GM19025 (cell line): Measurements from ENCODE around the gene UBA7.
"Not testable (repeated sequence)": the region's sequence is repeated elsewhere in the genome, so short reads cannot be mapped to it uniquely, and the experiment has no call there.

Source experiments
- ATAC-seq: cut with Tn5 transposase; IDR thresholded peaks from one replicate; pipeline ENCODE4 v1.9.1; 2021; ENCODE audit warnings: mild to moderate bottlenecking, low read depth, moderate library complexity; ENCODE audit not compliant: unreplicated experiment

Gene UBA7

DNA sequence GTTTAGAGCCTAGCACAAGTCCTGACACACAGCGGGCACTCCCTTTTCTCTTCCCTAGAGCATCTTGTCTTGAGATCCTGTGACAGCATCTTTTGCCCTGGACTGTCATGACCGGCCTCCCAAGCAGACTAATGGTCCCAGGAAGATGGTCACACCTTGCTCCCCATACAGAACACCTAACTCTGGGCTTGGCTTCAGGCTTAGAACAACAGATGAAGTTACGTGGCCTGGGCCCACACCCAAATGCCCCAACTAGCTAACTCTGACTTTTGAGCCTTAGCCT lies 26.6 kb downstream of the UBA7 start:
- ATAC-seq: no peak

GRCh38 chr3:49786357-49787181 lies 27.2 kb downstream of the UBA7 start, which contains the start of gene IP6K1:
Gene IP6K1 (minus strand): TSS chr3:49786542. CDS start chr3:49748040, 38,502 bp downstream.
- peak; percentile 98 for ATAC-seq

DNA sequence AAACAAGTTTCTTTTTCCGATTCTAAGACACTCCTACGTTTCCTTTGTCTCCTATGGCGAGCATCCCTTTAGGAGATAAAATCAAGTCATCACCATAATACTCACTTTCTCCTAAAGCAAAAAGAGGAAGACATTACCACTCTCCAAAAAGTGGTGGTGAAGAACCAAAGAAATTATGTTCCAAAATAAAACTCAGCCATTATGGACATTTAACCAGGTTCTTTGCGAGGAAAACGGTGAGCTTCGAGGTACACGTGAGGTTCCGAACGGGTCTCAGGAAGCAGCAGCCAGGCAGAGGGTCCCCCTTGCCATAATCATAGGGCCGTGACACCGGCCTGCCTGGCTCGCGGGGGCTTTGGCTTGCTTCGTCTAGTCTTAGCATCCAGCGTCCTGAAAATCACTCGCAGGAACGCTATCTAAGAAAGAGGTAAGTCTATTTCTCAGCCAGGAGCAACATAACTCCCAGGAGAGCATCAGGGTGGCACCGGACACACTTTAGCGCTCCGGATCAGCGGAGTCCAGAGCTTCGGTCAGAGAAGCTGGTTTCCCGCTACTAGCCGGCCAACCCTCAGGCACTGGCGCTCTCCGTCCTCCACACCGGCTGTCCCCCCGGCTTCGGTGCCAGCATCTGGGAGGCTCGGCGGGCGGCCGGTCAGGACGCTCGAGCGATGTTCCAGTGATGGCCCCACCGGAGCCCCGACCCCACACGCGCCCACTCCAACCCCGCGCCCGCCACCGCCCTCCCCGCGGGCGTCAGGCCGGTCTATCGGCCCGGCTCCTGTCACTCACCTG lies 28.0 kb downstream of the UBA7 start:
- ATAC-seq: peak; percentile 33

- ATAC-seq: not testable (repeated sequence)
Measured at GRCh38 chr3:49782277-49782676, 31.5 kb downstream of the UBA7 start.

- ATAC-seq: no peak
Measured at GRCh38 chr3:49781415-49782199, 32.1 kb downstream of the UBA7 start.

GRCh38 chr3:49780975-49781365 lies 32.8 kb downstream of the UBA7 start:
- ATAC-seq: not testable (repeated sequence)

GRCh38 chr3:49780080-49780974 lies 33.4 kb downstream of the UBA7 start:
- ATAC-seq: no peak

- no peak for ATAC-seq
Measured at GRCh38 chr3:49779358-49780079, 34.2 kb downstream of the UBA7 start.

DNA sequence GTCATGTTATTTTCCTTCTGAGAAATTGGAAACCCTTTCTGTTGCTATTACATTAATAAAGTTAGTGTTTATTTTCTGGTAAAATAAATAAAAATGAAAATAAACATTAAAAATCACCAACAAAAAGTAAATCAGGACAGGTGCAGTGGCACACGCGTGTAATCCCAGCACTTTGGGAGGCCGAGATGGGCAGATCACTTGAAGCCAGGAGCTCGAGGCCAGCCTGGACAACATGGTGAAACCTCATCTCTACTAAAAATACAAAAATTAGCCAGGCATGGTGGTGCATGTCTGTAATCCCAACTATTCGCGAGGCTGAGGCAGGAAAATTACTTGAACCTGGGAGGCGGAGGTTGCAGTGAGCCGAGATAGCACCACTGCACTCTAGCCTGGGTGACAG lies 37.7 kb downstream of the UBA7 start:
- not testable (repeated sequence) for ATAC-seq

DNA sequence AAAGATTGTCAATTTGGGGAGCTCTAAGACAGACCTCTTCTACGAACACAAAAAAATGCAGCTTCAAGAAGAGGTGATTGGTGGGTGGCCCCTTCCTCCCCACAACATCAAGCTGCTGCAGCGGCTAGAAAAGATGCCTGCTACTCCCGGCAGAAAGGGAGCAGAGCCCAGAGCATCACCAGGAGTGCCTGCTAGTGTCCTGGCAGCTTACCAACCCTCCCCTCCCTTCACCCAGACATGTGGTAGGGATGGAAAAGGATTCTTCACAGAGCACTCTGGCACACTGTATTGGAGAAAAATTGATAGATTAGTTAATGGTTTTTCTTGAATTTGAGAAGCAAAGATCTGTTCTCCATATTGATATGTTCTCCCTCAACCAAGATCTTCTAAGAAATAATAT lies 38.2 kb downstream of the UBA7 start:
- ATAC-seq: no peak

- no peak for ATAC-seq
Measured at GRCh38 chr3:49772703-49773102, 41.0 kb downstream of the UBA7 start.

DNA sequence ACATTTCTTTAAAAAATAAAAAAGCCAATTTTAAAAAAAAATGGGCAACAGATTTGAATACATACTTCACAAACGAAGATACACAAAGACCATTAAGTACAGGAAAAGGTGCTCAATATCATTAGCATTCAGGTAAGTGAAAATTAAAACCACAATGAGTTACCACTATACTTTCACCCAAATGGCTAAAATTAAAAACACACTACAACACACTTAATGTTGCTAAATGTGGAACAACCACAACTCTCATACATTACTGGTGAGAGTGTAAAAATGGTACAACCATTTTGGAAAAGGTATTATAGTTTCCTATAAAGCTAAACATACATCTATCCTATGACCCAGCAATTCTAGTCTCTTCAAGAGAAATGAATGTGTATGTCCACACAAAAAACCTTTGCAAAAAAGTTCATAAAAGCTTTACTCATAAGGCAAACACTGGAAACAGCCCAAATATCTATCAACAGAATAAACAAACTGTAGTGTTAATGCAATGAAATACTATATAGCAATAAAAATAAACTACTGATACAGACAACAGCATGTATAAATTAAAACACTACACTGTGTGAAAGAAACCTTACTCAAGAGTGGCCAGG lies 42.3 kb downstream of the UBA7 start:
- no peak for ATAC-seq

GRCh38 chr3:49769926-49770325 lies 43.8 kb downstream of the UBA7 start:
- no peak for ATAC-seq

DNA sequence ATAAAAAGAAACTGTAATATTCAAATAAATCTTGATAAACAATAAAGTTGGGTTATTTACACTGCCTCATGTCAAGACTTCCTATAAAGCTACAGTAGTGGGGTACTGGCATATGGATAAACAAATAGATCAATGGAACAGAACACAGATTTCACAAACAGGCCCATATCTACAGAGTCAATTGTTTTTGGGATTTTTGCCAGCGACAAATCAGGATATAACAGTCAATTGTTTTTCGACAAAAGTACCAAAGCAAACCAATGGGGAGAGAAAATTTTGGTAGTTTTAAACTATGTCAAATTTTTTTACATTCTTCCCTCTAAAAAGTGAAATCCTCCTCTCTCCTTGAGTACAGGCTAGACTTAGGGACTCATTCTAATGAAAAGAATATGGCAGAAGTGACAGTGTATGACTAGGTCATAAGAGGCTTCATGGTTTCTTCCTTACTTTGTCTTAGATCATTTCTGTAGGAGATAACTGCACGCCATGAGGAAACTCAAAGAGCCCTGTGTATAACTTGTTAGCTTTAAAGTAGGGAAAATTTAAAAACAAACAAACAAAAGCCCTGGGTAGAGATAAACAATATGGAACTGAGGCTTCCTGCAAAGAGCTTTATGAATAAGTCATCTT lies 44.4 kb downstream of the UBA7 start:
- ATAC-seq: no peak

- no peak for ATAC-seq
Measured at GRCh38 chr3:49763981-49764380, 49.8 kb downstream of the UBA7 start.

- ATAC-seq: no peak
Measured at GRCh38 chr3:49761661-49762060, 52.1 kb downstream of the UBA7 start.

- no peak for ATAC-seq
Measured at GRCh38 chr3:49759226-49759625, 54.5 kb downstream of the UBA7 start.

GRCh38 chr3:49757197-49757596 lies 56.6 kb downstream of the UBA7 start:
- ATAC-seq: no peak

DNA sequence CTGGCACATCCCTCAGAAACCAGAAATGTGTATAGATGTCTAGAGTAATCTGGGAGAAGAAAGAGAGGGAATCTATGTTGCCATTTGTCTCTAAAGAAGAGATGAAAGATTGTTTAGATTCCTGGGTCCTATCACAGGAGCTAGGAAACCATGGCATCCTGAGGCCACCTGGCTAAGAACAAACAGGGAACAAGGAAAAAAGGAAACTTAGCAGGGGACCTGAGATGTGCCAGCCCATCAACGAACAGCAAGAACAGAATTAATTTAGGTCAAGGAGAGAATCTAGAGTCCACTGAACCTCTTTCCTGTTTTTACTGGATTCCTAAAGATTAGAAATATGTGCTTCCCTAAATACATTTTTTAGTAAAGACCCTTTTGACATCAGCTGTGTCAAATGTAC lies 57.7 kb downstream of the UBA7 start:
- no peak for ATAC-seq
